H9 (cell line): ENCODE data around the gene ZNF423. TPM values are rescaled to one million over a fixed set of nuclear protein-coding genes. Genes with fewer than 3 reads are reported as not detected.

ENCODE experiments used
- DNase-seq: peaks from one replicate; pipeline ENCODE4 v3.0.0-alpha.2; 2017
- H2AFZ ChIP-seq: one replicate; pipeline ENCODE4 v1.6.1; 2013; ENCODE audit warnings: mild to moderate bottlenecking, low read length, control low read depth, moderate library complexity
- H2AK5ac ChIP-seq: 2 replicates; pipeline ENCODE4 v1.6.1; 2013; ENCODE audit warnings: low read length, control low read depth, mixed read lengths; ENCODE audit not compliant: insufficient read length
- H2BK120ac ChIP-seq: one replicate; pipeline ENCODE4 v1.6.1; 2013; ENCODE audit warnings: low read depth, mild to moderate bottlenecking, low read length, control low read depth, inconsistent platforms; ENCODE audit not compliant: poor library complexity, severe bottlenecking
- H2BK12ac ChIP-seq: 2 replicates; pipeline ENCODE4 v1.6.1; 2013; ENCODE audit warnings: low read length, control low read depth, mixed read lengths, low read depth; ENCODE audit not compliant: insufficient read length
- H2BK15ac ChIP-seq: 2 replicates; pipeline ENCODE4 v1.6.1; 2013; ENCODE audit warnings: low read depth, low read length, control low read depth
- H2BK20ac ChIP-seq: one replicate; pipeline ENCODE4 v1.6.1; 2013; ENCODE audit warnings: low read depth, mild to moderate bottlenecking, low read length, control low read depth, inconsistent platforms; ENCODE audit not compliant: poor library complexity, severe bottlenecking
- H2BK5ac ChIP-seq: 2 replicates; pipeline ENCODE4 v1.6.1; 2013; ENCODE audit warnings: low read length, control low read depth, mixed read lengths; ENCODE audit not compliant: insufficient read length
- H3K14ac ChIP-seq: 2 replicates; pipeline ENCODE4 v1.6.1; 2013; ENCODE audit warnings: low read length, control low read depth; ENCODE audit not compliant: insufficient read depth
- H3K18ac ChIP-seq: 2 replicates; pipeline ENCODE4 v1.6.1; 2013; ENCODE audit warnings: low read depth, mild to moderate bottlenecking, mixed read lengths, low read length, control low read depth; ENCODE audit not compliant: insufficient read length
- H3K23ac ChIP-seq: 2 replicates; pipeline ENCODE4 v1.6.1; 2013; ENCODE audit warnings: low read length, control low read depth, mixed read lengths, low read depth; ENCODE audit not compliant: insufficient read length
- H3K23me2 ChIP-seq: 2 replicates; pipeline ENCODE4 v1.6.1; 2013; ENCODE audit warnings: low read depth, mild to moderate bottlenecking, mixed read lengths, low read length, control low read depth; ENCODE audit not compliant: insufficient read length, poor library complexity, severe bottlenecking
- H3K27ac ChIP-seq: 2 replicates; pipeline ENCODE4 v1.5.1; 2013; ENCODE audit warnings: low read length, control low read depth, mixed read lengths, low read depth; ENCODE audit not compliant: insufficient read length
- H3K27me3 ChIP-seq: 2 replicates; pipeline ENCODE4 v1.6.1; 2013; ENCODE audit warnings: low read length, control low read depth, inconsistent platforms; ENCODE audit not compliant: insufficient read depth
- H3K4ac ChIP-seq: 2 replicates; pipeline ENCODE4 v1.6.1; 2013; ENCODE audit warnings: low read depth, mild to moderate bottlenecking, control low read depth, inconsistent platforms, low read length, moderate library complexity
- H3K4me1 ChIP-seq: 2 replicates; pipeline ENCODE4 v1.6.1; 2013; ENCODE audit warnings: low read length, control low read depth, inconsistent platforms; ENCODE audit not compliant: insufficient read depth
- H3K4me2 ChIP-seq: 2 replicates; pipeline ENCODE4 v1.6.1; 2013; ENCODE audit warnings: low read length, control low read depth, mixed read lengths; ENCODE audit not compliant: insufficient read length, insufficient read depth
- H3K56ac ChIP-seq: 2 replicates; pipeline ENCODE4 v1.6.1; 2013; ENCODE audit warnings: low read depth, mild to moderate bottlenecking, mixed read lengths, low read length, control low read depth; ENCODE audit not compliant: insufficient read length
- H3K79me1 ChIP-seq: 2 replicates; pipeline ENCODE4 v1.6.1; 2013; ENCODE audit warnings: low read depth, mild to moderate bottlenecking, moderate library complexity, low read length, control low read depth, inconsistent platforms; ENCODE audit not compliant: insufficient read depth, poor library complexity, severe bottlenecking
- H3K79me2 ChIP-seq: 2 replicates; pipeline ENCODE4 v1.6.1; 2013; ENCODE audit warnings: low read length, control low read depth, inconsistent platforms; ENCODE audit not compliant: insufficient read depth
- H3K9ac ChIP-seq: 2 replicates; pipeline ENCODE4 v1.6.1; 2013; ENCODE audit warnings: low read length, control low read depth, mixed read lengths; ENCODE audit not compliant: insufficient read length; ENCODE audit errors: extremely low read depth
- H3K9me3 ChIP-seq: one replicate; pipeline ENCODE4 v1.6.1; 2013; ENCODE audit warnings: low read depth, low read length, inconsistent platforms; ENCODE audit not compliant: control insufficient read depth
- H3T11ph ChIP-seq: one replicate; pipeline ENCODE4 v1.6.1; 2013; ENCODE audit warnings: mild to moderate bottlenecking, low read length, control low read depth, inconsistent platforms
- H4K20me1 ChIP-seq: one replicate; pipeline ENCODE4 v1.6.1; 2013; ENCODE audit not compliant: control insufficient read depth, insufficient read length, insufficient read depth
- H4K5ac ChIP-seq: 2 replicates; pipeline ENCODE4 v1.6.1; 2013; ENCODE audit warnings: low read depth, mild to moderate bottlenecking, mixed read lengths, low read length, control low read depth; ENCODE audit not compliant: insufficient read length
- H4K8ac ChIP-seq: replicated peaks from 2 replicates; pipeline ENCODE4 v1.6.1; 2013; ENCODE audit warnings: low read length, control low read depth, mixed read lengths, low read depth; ENCODE audit not compliant: insufficient read length
- H4K91ac ChIP-seq: 2 replicates; pipeline ENCODE4 v1.6.1; 2013; ENCODE audit warnings: low read depth, mild to moderate bottlenecking, moderate library complexity, mixed read lengths, low read length, control low read depth; ENCODE audit not compliant: insufficient read length
- H3K27ac Mint-ChIP-seq, 3 experiments: 2 replicates in 2 of 3; 3 replicates in 1 of 3; pipeline ENCODE4 v1.8.0; 2020 to 2021; ENCODE audit warnings: mixed read lengths in 3 of 3, mild to moderate bottlenecking in 1 of 3, moderate library complexity in 1 of 3
- H3K27me3 Mint-ChIP-seq: 2 replicates; pipeline ENCODE4 v1.8.0; 2021; ENCODE audit warnings: low read depth, mild to moderate bottlenecking, moderate library complexity, mixed read lengths
- H3K36me3 Mint-ChIP-seq, 3 experiments: 2 replicates in 2 of 3; 3 replicates in 1 of 3; pipeline ENCODE4 v1.8.0; 2020 to 2021; ENCODE audit warnings: low read depth in 3 of 3, mixed read lengths in 3 of 3; ENCODE audit not compliant: insufficient read depth in 1 of 3
- H3K4me1 Mint-ChIP-seq, 2 experiments: 2 replicates each; pipeline ENCODE4 v1.8.0; 2020; ENCODE audit warnings: mixed read lengths in 2 of 2
- H3K4me3 Mint-ChIP-seq, 2 experiments: 2 replicates in 1 of 2; 3 replicates in 1 of 2; pipeline ENCODE4 v1.8.0; 2020 to 2021; ENCODE audit warnings: mild to moderate bottlenecking in 2 of 2, mixed read lengths in 2 of 2, moderate library complexity in 1 of 2
- H3K9me3 Mint-ChIP-seq, 2 experiments: 2 replicates in 1 of 2; 3 replicates in 1 of 2; pipeline ENCODE4 v1.8.0; 2020; ENCODE audit warnings: mild to moderate bottlenecking in 2 of 2, mixed read lengths in 2 of 2, moderate library complexity in 1 of 2
- WGBS: extraction: QIAGEN DNeasy Blood & Tissue Kit; methylation state at CpG from one replicate; pipeline ENCODE4 v1.1.7; 2013; ENCODE audit warnings: missing lambda C conversion rate, low lambda C conversion rate, mixed read lengths; ENCODE audit not compliant: insufficient read length; ENCODE audit errors: extremely low coverage; 5-methylcytosine and 5-hydroxymethylcytosine counted together
- total RNA-seq: library from RNA; stranded (reverse); gene quantifications from 2 replicates; pipeline ENCODE4 v1.2.1, GENCODE V29; 2021
- TF ChIP-seq, protein P1 (sequence below): fragments of 200-600 bp; sonication (generic); conservative IDR thresholded peaks from 3 replicates; pipeline ENCODE4 v1.8.0; 2021; ENCODE audit warnings: antibody characterized with exemption, mild to moderate bottlenecking

Gene ZNF423
- total RNA-seq, 1 experiment from 2014 or later: 51.5 TPM

DNA sequence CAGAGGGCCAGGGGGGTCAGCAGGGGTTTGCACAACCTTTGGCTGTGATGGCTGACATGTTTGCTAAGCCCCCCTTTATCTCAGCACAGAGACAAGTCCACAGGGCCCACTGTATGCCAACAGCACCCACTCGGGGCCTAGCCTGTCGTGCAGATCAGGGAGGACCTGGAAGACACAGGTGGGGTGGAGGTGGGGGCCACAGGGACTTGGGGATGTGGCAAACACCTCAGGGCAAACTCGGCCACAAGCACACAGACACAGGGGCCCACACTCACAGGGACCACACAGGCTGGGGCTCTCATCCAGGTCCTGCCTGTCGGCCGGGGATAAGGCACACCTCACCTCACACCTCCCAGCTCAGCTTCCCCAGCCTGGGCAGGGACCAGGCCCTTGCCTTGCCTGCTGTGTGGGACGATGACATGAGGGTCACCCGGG lies 394.4 kb downstream of the ZNF423 start:
- Histone ChIP-seq H2AFZ (no peak overlapping the region), H2BK12ac (no peak overlapping the region), H3K18ac (no peak overlapping the region), H3K56ac (no peak overlapping the region), H2AK5ac (no peak overlapping the region), H2BK15ac (no peak overlapping the region), H3K23ac (no peak overlapping the region), H4K20me1 (no peaks in the 10 kb centered on the region), H4K8ac (no peak overlapping the region), H3K79me2 (no peaks in the 10 kb centered on the region), H3K4me2 (no peak overlapping the region), H2BK5ac (no peak overlapping the region), H4K5ac (no peak overlapping the region), H3K23me2 (peaks cover 5% of the 10 kb centered on the region), H4K91ac (no peak overlapping the region), H3K4me1 (no peaks in the 10 kb centered on the region; the same call in 1 of the 2 replicates), H3K4ac (no peak overlapping the region), H2BK20ac (no peak overlapping the region), H3K27ac (no peak overlapping the region), H3K9me3 (no peaks in the 10 kb centered on the region), H3K9ac (no peak overlapping the region), H3K27me3 (no peaks in the 10 kb centered on the region; the same call in 1 of the 2 replicates), H2BK120ac (no peak overlapping the region), H3T11ph (no peak overlapping the region), H3K79me1 (no peaks in the 10 kb centered on the region), H3K14ac (no peak overlapping the region)
- Mint-ChIP-seq H3K27me3 (peaks cover 33% of the 10 kb centered on the region), H3K4me1 (peaks cover 12 to 28% of the 10 kb centered on the region in 2 experiments), H3K36me3 (no peaks in the 10 kb centered on the region), H3K27ac (peak overlapping the region in 1 of 3 experiments; percentile 59; a peak in 1 of 7 replicates), H3K4me3 (no peak overlapping the region), H3K9me3 (no peaks in the 10 kb centered on the region)
- DNase-seq: peak; percentile 18
- TF ChIP-seq, protein P1, sequence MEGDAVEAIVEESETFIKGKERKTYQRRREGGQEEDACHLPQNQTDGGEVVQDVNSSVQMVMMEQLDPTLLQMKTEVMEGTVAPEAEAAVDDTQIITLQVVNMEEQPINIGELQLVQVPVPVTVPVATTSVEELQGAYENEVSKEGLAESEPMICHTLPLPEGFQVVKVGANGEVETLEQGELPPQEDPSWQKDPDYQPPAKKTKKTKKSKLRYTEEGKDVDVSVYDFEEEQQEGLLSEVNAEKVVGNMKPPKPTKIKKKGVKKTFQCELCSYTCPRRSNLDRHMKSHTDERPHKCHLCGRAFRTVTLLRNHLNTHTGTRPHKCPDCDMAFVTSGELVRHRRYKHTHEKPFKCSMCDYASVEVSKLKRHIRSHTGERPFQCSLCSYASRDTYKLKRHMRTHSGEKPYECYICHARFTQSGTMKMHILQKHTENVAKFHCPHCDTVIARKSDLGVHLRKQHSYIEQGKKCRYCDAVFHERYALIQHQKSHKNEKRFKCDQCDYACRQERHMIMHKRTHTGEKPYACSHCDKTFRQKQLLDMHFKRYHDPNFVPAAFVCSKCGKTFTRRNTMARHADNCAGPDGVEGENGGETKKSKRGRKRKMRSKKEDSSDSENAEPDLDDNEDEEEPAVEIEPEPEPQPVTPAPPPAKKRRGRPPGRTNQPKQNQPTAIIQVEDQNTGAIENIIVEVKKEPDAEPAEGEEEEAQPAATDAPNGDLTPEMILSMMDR: no peak
- no CpG with 5 or more reads among the region's 7 CpGs for WGBS
